GM18508 (cell line): Measurements from ENCODE around the gene RDH13.
"Not testable (repeated sequence)": the region's sequence is repeated elsewhere in the genome, so short reads cannot be mapped to it uniquely, and the experiment has no call there.

Experiments
- ATAC-seq: cut with Tn5 transposase; IDR thresholded peaks from one replicate; pipeline ENCODE4 v1.9.1; 2021; ENCODE audit warnings: moderate number of reproducible peaks; ENCODE audit not compliant: insufficient read depth, unreplicated experiment

Gene RDH13

GRCh38 chr19:55079400-55080038, 16.6 kb upstream of the RDH13 start:
- no peak for ATAC-seq

DNA sequence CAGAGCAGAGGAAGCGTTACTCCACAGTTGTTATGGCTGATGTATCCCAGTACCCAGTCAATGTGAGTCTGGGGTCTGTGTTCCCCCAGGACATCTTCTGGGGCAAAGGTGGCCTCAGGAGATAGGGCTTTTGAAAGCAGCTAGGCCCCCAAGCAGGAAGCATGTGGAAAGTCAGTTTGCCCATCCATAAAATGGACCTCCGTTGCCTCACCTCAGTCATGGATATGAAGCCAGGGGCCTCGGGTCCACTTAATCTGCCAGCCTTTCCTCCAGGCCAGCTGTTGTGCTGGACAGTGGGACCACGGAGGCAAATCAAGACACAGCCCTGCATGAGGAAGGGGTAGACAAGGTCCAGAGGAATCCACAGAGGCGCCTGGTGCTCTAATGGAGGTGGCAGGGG, 16.0 kb upstream of the RDH13 start:
- ATAC-seq: no peak

DNA sequence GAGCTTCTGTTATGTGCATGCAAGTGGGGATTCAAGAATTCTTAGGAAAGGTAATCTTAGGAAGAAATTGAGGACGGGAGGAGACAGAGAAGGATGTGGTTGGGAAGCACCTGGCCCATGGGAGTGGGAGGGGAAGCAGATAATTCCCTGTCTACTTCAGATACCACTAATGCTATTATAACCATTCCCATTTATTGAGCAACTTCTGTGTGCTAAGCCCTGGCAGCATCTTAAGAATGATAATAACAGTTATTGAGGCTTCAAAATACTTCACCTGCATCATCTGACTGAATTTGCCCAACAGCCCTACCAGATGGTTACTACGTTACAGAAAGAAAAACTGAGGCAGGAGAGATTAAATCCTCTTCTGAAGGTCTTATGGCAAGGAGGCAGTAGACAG, 14.2 kb upstream of the RDH13 start:
- ATAC-seq: no peak

GRCh38 chr19:55076321-55076720, 13.4 kb upstream of the RDH13 start:
- ATAC-seq: no peak

DNA sequence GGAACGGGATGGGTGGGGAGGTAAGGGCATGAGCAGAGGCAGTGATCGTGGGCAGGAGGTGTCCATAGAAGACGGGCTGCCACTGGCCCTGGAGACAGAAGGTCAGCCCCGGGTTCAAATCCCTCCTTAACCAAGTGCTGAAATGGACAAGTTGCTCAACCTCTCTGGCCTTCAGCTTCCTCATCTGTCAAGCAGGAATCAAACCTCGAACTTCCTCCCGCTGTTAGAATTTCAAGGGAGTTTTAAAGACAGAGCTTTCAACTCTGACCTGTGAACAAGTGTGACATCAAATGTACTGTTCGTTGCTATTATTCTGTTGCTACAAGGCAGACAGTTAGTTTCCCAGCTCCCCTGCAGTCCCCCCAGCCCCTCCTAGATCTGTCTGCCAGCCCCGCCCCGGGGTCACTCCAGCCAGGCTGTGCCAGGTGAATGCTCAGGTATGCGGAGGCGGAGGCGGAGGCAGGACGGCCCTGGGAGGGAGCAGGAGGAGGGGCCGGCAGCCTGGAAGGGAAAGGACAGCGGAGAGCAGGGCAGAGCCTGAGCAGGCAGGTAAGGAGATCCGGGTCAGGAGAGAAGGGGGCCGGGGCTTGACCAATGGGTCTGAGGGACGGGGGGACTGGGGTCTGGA, 12.5 kb upstream of the RDH13 start, which contains the start of gene EPS8L1:
EPS8L1 (plus strand) TSS at position 499 of the 628 bp plus-strand sequence. CDS start 576 bp downstream, outside the sequence.
- no peak for ATAC-seq

DNA sequence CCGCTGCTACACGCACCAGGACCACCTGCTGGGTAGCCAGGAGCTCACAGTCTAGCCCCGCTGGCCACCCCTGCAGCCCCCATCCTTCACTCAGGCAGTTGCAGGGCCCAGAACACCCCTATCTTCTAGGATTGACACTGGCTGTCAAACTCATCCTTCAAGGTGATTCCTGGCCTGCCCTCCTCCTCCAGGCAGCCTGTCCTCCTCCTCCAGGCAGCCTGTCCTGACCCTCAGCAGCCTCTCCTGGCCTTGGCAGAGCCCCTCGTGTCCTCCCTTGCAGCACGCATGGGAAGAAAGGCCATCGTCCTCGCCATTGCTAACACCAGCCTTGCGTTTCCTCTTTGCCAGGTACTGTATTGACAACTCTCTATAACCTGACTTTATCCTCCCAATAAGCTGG, 9.0 kb upstream of the RDH13 start:
- ATAC-seq: no peak

DNA sequence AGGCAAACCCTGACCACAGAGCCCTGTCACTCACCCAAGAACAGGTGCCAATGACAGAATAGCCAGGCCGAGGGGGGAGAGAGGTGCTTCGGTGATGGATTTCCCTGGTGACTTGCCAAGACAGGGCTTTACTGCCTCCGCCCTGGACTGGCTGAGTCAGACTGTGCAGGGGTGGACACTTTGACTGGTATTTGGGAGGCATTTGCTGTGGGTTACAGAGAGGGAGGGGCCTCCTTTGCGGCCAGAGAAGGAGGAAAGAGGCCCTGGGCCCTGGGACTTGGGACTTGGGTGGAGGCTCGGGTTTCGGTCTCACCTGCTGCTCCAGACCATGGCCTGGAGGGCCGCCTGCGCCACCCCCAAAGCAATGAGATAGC, 8.2 kb upstream of the RDH13 start:
- ATAC-seq: no peak

DNA sequence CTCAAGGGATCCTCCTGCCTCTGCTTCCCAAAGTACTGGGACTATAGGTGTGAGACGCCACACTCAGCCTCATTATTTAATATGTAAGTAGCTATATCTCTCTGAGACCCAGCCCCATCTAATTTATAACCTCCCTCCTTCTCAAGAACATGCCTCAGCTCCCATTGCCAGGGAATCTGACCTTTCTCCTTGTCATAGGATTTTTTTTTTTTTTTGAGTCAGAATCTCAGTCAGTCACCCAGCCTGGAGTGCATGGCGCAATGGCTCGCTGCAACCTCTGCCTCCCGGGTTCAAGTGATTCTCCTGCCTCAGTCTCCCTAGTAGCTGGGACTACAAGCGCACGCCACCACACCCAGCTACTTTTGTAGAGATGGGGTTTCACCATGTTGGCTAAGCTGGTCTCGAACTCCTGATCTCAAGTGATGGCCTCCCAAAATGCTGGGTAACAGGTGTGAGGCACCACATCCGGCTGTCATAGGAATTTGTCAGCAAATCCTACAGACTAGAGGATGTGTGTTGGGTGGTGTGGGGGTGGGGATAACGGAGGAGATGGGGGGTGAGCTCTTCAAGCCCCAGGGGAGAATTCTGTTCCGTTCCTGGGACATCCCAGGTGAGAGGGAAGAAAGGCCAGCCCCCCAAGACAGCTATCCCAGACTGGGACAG, 7.6 kb upstream of the RDH13 start:
- ATAC-seq: no peak

- no peak for ATAC-seq
Measured at GRCh38 chr19:55069865-55070197, 6.9 kb upstream of the RDH13 start.

DNA sequence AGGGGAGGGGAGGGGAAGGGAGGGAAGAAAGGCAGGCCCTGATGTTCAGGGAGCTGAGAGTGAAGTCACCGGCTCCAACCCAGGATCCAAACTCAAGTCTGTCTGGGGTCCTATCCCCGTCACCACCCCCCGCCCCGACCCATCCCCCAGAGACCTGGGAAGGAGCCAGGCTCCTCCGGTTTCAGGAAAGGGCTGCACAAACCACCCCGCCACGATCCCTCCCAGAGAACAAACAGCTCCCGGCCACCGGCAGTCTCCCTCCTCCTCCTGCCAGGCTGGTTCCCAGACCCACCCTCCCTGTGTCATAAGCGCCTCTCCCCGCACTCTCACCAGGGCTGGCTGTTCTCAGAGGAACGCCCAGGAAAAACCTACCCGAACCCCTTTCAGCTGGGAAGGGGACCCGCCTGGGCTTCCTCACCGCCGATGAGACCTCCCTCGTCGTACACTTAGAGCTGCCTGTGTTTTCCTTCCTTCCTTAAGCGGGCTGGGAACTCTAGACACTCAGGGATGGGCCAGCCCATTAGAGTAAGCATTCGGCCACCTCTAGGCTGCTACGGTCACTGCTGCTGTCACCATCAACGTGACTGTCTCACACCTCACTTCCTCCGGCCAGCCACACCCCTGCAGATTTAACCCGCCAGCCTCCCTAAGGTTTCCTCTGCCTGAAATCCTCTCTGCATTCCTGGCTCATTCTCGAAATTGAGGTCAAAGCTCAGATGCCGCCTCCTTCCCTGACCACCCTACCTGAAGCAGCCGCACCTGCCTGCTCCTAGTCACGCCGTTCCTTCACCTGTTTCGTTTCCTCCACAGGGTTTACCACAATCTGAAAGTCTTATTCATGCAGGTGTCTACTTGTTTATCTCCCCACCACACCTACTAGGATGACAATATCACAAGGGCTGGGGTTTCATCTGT, 6.3 kb upstream of the RDH13 start:
- ATAC-seq: no peak

GRCh38 chr19:55067869-55068268, 4.9 kb upstream of the RDH13 start:
- no peak for ATAC-seq

DNA sequence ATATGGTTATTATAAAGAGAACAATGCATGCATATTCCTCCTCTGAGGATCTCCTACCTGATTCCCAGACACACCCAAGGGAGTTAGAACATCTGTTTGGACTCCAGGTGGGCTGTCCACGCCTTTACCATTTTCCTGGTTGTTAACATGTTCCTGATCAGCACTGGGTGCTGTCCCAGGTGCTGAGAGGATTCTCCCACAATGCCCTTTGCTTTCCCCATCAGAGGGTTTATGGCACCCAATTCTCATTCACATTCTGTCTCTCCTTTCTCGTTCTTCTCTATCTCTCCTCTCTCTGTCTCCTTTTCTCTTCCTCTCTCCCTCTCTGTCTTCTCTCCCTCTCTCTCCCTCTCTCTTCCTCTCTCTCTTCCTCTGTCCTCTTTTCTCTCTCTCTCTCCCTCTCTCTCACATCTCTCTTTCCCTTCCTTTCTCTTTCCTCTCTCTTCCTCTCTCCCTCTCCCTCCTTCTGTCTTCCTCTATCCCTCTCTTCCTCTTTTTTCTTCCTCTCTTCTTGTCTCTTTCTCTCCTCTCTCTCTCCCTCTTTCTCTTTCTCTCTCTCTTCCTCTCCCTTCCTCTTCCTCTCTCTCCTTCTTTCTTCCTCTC, 3.3 kb upstream of the RDH13 start:
- ATAC-seq: no peak

GRCh38 chr19:55065516-55065915, 2.6 kb upstream of the RDH13 start:
- not testable (repeated sequence) for ATAC-seq

- ATAC-seq: no peak
Measured at GRCh38 chr19:55063492-55063843, 520 bp upstream of the RDH13 start.

DNA sequence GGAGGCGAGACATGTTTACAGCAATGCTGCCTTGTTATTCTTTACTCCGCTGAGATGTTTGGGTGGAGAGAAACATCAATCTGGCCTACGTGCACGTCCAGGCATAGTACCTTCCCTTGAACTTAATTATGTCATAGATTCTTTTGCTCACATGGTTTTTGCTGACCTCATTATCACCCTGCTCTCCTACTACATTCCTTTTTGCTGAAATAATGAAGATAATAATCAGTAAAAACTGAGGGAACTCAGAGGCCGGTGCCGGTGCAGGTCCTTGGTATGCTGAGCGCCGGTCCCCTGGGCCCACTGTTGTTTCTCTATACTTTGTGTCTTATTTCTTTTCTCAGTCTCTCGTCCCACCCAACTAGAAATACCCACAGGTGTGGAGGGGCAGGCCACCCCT, 2.7 kb downstream of the RDH13 start:
- ATAC-seq: not testable (repeated sequence)

- ATAC-seq: no peak
Measured at GRCh38 chr19:55058781-55059610, 4.0 kb downstream of the RDH13 start.

DNA sequence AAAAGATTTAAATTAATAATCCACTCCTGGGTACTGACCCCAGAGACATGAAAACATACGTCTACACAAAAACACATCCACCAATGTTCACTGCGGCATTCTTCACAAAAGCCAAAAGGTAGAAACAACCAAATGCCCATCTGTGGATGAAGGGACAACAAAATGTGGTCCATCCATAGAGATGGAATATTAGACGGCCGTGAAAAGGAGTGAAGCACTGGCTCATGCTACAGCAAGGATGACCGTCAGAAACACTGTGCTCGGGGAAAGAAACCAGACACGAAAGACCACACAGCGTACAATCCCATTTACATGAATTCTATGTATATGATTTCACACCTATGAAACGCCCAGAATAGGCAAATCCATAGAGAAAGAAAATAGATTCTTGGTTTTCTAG, 6.1 kb downstream of the RDH13 start:
- ATAC-seq: no peak

DNA sequence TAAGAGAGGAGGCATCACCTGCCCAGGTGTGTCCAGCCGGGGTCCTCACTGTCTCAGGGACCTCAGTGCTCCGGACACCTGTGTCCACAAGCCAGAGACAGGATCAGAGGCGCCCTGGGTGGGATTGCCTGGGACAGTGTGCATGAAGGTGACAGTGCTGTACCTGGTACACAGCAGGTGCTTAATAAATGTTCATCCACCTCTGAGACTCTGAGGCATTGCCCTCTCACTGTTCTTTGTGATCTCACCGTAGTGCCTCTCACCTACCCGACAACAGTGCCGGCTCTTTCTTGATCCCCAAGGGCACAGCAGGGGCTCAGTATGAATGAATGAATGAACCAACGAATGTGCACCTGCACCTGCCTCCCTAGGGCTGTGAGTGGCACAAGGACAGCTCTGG, 9.2 kb downstream of the RDH13 start:
- ATAC-seq: no peak

GRCh38 chr19:55050749-55051532, 12.0 kb downstream of the RDH13 start:
- ATAC-seq: no peak
